Esophagus squamous epithelium (tissue), 5 donors: Measurements from ENCODE around the gene MSI1. TPM values are rescaled to one million over a fixed set of nuclear protein-coding genes. Genes with fewer than 3 reads are reported as not detected.

Experiments used
- DNase-seq: peaks from one replicate; lab custom pipeline; 2025; lab: John Stamatoyannopoulos, UW
- H3K27ac ChIP-seq, 4 donors: fragments of 200-600 bp; sonication (generic); one replicate each; pipeline ENCODE4 v1.5.1; 2016 to 2019; ENCODE audit warnings: mild to moderate bottlenecking in 1 of 4
- H3K27me3 ChIP-seq, 4 donors: fragments of 200-600 bp; sonication (generic); 1 replicate in 3 of 4; 2 replicates in 1 of 4; pipeline versions ENCODE4 v1.5.1 to v1.6.0; 2017 to 2021; ENCODE audit warnings: antibody characterized with exemption in 1 of 4
- H3K36me3 ChIP-seq, 3 donors: fragments of 200-600 bp; sonication (generic); one replicate each; pipeline ENCODE4 v1.5.1; 2016 to 2019
- H3K4me1 ChIP-seq, 3 donors: fragments of 200-600 bp; sonication (generic); one replicate each; pipeline ENCODE4 v1.5.1; 2017 to 2019
- H3K4me3 ChIP-seq, 4 donors: fragments of 200-600 bp; sonication (generic); 1 replicate in 3 of 4; 2 replicates in 1 of 4; pipeline ENCODE4 v1.5.1; 2016 to 2019; ENCODE audit warnings: mild to moderate bottlenecking in 2 of 4, moderate library complexity in 1 of 4
- H3K9me3 ChIP-seq, 3 donors: fragments of 200-600 bp; sonication (generic); one replicate each; pipeline ENCODE4 v1.5.1; 2016 to 2019
- POLR2A ChIP-seq, 4 donors: fragments of 450-650 bp; IDR thresholded peaks; one replicate each; pipeline ENCODE4 v1.6.1; 2017; ENCODE audit warnings: antibody characterized with exemption in 4 of 4, mild to moderate bottlenecking in 4 of 4, moderate library complexity in 3 of 4
- WGBS, 2 donors: methylation state at CpG; one replicate each; pipeline ENCODE4 v1.1.5; 2018; 5-methylcytosine and 5-hydroxymethylcytosine counted together
- intact Hi-C: fragments of 100-400 bp; cut with DNase I; formaldehyde crosslinking; loops from one replicate; pipeline ENCODE4 v1.15.0; 2022
- total RNA-seq, 4 donors: library from RNA; depleted of rRNA; stranded (reverse); fragments of >200 nt; gene quantifications; one replicate each; pipeline ENCODE4 v1.1.0, GENCODE V29; 2016
- TF ChIP-seq, protein P1 (sequence below), 6 experiments: fragments of 450-650 bp in 4 of 6; fragments of 200-600 bp in 2 of 6; sonication (generic) in 2 of 6; IDR thresholded peaks; one replicate each; pipeline ENCODE4 v1.5.1; 2016 to 2019; ENCODE audit warnings: antibody characterized with exemption in 6 of 6, mild to moderate bottlenecking in 4 of 6, moderate library complexity in 4 of 6
- donor health status: DM: yes; HTN: yes; CAD: no.

The MSI1 gene
- total RNA-seq, 4 donors from 2014 or later: 0.09 to 0.19 TPM; not detected in 2

DNA sequence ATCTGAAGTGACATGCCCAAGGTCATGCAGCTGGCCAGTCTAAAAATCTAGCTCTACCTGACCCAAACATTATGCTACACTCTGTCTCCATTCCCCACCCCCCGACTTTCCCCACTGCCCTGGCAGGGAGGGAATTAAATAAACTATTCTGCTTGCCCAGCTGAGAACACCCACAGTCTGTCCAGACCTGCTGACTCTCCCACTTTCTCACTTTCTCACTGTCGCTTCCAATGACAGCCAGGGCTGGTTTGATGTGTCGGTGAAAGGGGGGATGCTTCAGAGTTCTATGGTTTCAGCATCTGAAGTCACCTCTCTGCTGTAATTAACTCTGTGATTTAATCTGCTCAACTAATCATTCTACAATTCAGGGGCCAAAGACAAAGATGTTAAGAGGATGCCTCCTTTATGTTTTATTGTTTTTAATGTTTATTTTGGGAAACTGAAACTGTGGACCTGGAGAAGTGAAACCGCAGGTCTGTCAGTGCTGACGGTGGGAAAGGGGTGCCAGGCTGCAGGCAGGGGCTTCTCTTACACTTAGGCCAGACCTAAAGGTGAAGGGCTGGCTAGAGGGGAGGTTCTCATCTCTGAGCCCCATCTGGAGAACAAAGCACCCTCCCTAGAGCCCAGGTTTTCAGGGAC is 8.1 kb upstream of the MSI1 start:
- H3K36me3 ChIP-seq: no peaks in the 10 kb centered on the region
- no peak overlapping the region for H3K4me3 ChIP-seq
- peaks cover 0 to 76% (median 2%) of the 10 kb centered on the region in 4 donors for H3K27me3 ChIP-seq
- no peak for DNase-seq
- intact Hi-C loops: no loop called here
- no peak for TF ChIP-seq POLR2A (IDR thresholded peaks at IDR 0.05)
- TF ChIP-seq, protein P1, sequence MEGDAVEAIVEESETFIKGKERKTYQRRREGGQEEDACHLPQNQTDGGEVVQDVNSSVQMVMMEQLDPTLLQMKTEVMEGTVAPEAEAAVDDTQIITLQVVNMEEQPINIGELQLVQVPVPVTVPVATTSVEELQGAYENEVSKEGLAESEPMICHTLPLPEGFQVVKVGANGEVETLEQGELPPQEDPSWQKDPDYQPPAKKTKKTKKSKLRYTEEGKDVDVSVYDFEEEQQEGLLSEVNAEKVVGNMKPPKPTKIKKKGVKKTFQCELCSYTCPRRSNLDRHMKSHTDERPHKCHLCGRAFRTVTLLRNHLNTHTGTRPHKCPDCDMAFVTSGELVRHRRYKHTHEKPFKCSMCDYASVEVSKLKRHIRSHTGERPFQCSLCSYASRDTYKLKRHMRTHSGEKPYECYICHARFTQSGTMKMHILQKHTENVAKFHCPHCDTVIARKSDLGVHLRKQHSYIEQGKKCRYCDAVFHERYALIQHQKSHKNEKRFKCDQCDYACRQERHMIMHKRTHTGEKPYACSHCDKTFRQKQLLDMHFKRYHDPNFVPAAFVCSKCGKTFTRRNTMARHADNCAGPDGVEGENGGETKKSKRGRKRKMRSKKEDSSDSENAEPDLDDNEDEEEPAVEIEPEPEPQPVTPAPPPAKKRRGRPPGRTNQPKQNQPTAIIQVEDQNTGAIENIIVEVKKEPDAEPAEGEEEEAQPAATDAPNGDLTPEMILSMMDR (IDR thresholded peaks at IDR 0.05): no peak
- WGBS, 2 donors: 24 to 41% methylated on average over 4 to 5 of the region's 5 CpGs
- no peaks in the 10 kb centered on the region for H3K4me1 ChIP-seq
- no peaks in the 10 kb centered on the region for H3K9me3 ChIP-seq
- no peak overlapping the region for H3K27ac ChIP-seq

DNA sequence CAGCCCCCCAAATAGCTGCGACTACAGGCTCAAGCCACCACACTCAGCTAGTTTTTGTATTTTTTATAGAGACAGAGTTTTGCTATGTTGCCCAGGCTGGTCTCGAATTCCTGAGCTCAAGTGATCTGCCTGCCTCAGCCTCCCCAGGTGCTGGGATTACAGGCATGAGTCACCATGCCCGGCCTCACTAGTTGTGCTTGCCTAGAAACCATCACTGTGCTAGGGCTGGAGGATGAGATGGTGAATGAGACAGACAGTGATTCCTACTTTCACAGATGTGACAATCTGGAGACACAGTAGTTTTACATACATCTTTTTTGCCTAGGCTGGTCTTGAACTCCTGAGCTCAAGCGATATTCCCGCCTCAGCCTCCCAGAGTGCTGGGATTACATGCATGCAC is 7.5 kb upstream of the MSI1 start:
- Histone ChIP-seq H3K36me3 (no peaks in the 10 kb centered on the region), H3K9me3 (no peaks in the 10 kb centered on the region), H3K4me3 (no peak overlapping the region), H3K27me3 (peaks cover 0 to 78% (median 3%) of the 10 kb centered on the region in 4 donors), H3K4me1 (no peaks in the 10 kb centered on the region), H3K27ac (no peak overlapping the region)
- 54 to 70% methylated on average over 5 of the region's 5 CpGs for WGBS, 2 donors
- TF ChIP-seq, protein P1 (IDR thresholded peaks at IDR 0.05): no peak
- no peak for TF ChIP-seq POLR2A (IDR thresholded peaks at IDR 0.05)
- intact Hi-C loops: no loop called here
- DNase-seq: no peak

DNA sequence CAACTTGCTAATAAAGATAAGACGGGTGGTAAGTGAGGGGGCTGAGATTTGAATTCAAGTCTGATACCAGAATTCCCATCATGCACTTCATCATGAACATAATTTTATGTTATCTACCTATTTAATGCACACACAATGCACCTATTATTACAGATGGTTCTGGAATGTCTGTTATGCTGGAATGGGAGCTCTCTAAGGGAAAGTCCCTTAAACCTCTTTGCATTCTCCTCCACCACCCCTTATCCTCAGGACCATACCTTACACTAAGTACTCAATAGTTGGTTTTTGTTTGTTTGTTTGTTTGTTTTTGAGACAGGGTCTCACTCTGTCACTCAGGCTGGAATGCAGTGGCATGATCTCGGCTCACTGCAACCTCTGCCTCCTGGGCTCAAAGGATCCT is 7.0 kb upstream of the MSI1 start:
- Histone ChIP-seq H3K27ac (no peak overlapping the region), H3K36me3 (no peaks in the 10 kb centered on the region), H3K27me3 (peaks cover 0 to 79% (median 6%) of the 10 kb centered on the region in 4 donors), H3K9me3 (no peaks in the 10 kb centered on the region), H3K4me3 (no peak overlapping the region), H3K4me1 (no peaks in the 10 kb centered on the region)
- 46 to 59% methylated on average over 2 of the region's 2 CpGs for WGBS, 2 donors
- intact Hi-C loops: no loop called here
- DNase-seq: no peak
- no peak for TF ChIP-seq POLR2A (IDR thresholded peaks at IDR 0.05)
- TF ChIP-seq, protein P1 (IDR thresholded peaks at IDR 0.05): no peak

DNA sequence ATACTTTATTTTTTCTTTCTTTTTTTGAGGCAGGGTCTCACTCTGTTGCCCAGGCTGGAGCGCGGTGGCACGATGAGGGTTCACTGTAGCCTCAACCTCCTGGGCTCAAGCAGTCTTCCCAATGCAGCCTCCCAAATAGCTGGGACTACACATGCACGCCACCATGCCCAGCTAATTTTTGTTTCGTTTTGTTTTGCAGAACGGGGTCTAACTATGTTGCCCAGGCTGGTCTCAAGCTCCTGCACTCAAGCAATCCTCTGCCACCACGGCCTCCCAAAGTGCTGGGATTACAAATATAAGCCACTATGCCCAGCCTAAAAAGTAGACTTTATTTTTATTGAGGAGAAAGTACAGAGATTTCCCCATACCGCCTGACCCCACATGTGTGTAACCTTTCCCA is 4.7 kb upstream of the MSI1 start:
- intact Hi-C loops: no loop called here
- 88 to 94% methylated on average over 8 of the region's 8 CpGs for WGBS, 2 donors

More for the DNA sequence above, 4.7 kb upstream of the MSI1 start:
- TF ChIP-seq, protein P1 (IDR thresholded peaks at IDR 0.05): no peak
- TF ChIP-seq POLR2A (IDR thresholded peaks at IDR 0.05): no peak
- peaks cover 4 to 12% (median 9%) of the 10 kb centered on the region in 3 donors for H3K4me1 ChIP-seq
- H3K27me3 ChIP-seq: peaks cover 5 to 84% (median 20%) of the 10 kb centered on the region in 4 donors
- DNase-seq: no peak
- H3K4me3 ChIP-seq: no peak overlapping the region
- no peaks in the 10 kb centered on the region for H3K9me3 ChIP-seq
- no peaks in the 10 kb centered on the region for H3K36me3 ChIP-seq
- no peak overlapping the region for H3K27ac ChIP-seq
